ENCODE measurements around the gene ANKRD29.

DNA sequence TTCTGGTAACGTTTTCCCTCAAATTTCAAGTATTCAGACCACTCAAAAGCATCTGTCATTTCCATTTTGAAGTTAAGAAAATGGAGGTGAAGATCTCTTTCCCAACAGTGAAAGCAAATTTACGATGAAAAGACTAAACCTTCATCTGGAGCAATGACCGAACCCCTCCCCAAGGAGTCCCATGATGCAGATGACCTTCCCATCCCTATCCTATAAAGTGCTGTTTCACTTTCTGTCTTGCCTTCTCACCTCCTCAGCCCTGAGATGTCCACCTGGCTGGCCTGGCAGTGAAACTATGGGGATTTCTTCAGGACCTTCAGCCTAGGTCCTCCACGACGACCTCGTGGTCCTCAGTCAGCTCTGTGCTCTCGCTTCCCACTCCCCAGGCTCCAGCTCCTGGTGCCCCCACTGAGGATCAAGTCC lies 75.5 kb downstream of the ANKRD29 start:
- TF ChIP-seq, protein P1, sequence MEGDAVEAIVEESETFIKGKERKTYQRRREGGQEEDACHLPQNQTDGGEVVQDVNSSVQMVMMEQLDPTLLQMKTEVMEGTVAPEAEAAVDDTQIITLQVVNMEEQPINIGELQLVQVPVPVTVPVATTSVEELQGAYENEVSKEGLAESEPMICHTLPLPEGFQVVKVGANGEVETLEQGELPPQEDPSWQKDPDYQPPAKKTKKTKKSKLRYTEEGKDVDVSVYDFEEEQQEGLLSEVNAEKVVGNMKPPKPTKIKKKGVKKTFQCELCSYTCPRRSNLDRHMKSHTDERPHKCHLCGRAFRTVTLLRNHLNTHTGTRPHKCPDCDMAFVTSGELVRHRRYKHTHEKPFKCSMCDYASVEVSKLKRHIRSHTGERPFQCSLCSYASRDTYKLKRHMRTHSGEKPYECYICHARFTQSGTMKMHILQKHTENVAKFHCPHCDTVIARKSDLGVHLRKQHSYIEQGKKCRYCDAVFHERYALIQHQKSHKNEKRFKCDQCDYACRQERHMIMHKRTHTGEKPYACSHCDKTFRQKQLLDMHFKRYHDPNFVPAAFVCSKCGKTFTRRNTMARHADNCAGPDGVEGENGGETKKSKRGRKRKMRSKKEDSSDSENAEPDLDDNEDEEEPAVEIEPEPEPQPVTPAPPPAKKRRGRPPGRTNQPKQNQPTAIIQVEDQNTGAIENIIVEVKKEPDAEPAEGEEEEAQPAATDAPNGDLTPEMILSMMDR (IDR thresholded peaks at IDR 0.05) = no peak
- TF ChIP-seq EZH2 (IDR thresholded peaks at IDR 0.05) = no peak

Data from neural progenitor cell (in vitro differentiated cells).